Common myeloid progenitor, CD34-positive (primary cell): ENCODE data around the gene CD109.
"Not testable (repeated sequence)": the region's sequence is repeated elsewhere in the genome, so short reads cannot be mapped to it uniquely, and the experiment has no call there.

Experiments
- CTCF ChIA-PET: fragments of 350-600 bp; sonication (Branson Sonifier 250); formaldehyde crosslinking; loops from one replicate; lab custom pipeline; 2021; ENCODE audit warnings: antibody characterized with exemption; lab: Charles Lee
- POLR2A ChIA-PET: fragments of 350-600 bp; sonication (Branson Sonifier 250); formaldehyde crosslinking; loops from one replicate; lab custom pipeline; 2021; ENCODE audit warnings: antibody characterized with exemption; lab: Charles Lee
- DNase-seq, 3 donors: peaks; one replicate each; pipeline versions ENCODE4 v3.0.0 to v3.0.0-alpha.2; 2013
- H3K27ac ChIP-seq, 2 experiments: 1 replicate in 1 of 2; 2 replicates in 1 of 2; pipeline ENCODE4 v1.7.0; 2013; ENCODE audit warnings: inconsistent platforms in 2 of 2, low read length in 2 of 2, mild to moderate bottlenecking in 2 of 2, low read depth in 1 of 2, moderate library complexity in 1 of 2; ENCODE audit not compliant: severe bottlenecking in 2 of 2, insufficient read depth in 1 of 2, poor library complexity in 1 of 2
- H3K27me3 ChIP-seq, 5 experiments: replicated peaks in 2 of 5; 1 replicate in 3 of 5; 2 replicates in 2 of 5; pipeline versions ENCODE4 v1.6.1 to v1.7.0; 2013; ENCODE audit warnings: low read length in 4 of 5, mild to moderate bottlenecking in 2 of 5, moderate library complexity in 2 of 5, inconsistent platforms in 1 of 5; ENCODE audit not compliant: insufficient read depth in 5 of 5, control insufficient read depth in 4 of 5
- H3K36me3 ChIP-seq, 4 experiments: 1 replicate in 2 of 4; 2 replicates in 2 of 4; pipeline versions ENCODE4 v1.6.1 to v1.7.0; 2013; ENCODE audit warnings: low read length in 3 of 4, control low read depth in 1 of 4, mild to moderate bottlenecking in 1 of 4; ENCODE audit not compliant: control insufficient read depth in 4 of 4, insufficient read depth in 4 of 4
- H3K4me1 ChIP-seq, 4 experiments: 1 replicate in 3 of 4; 2 replicates in 1 of 4; pipeline versions ENCODE4 v1.6.1 to v1.7.1; 2013; ENCODE audit warnings: low read length in 3 of 4, mild to moderate bottlenecking in 3 of 4, control low read depth in 1 of 4, inconsistent platforms in 1 of 4, moderate library complexity in 1 of 4; ENCODE audit not compliant: control insufficient read depth in 4 of 4, insufficient read depth in 4 of 4; ENCODE audit errors: control extremely low read depth in 1 of 4
- H3K4me3 ChIP-seq, 7 experiments: 1 replicate in 4 of 7; 2 replicates in 3 of 7; pipeline versions ENCODE4 v1.5.1 to v1.7.0; 2013; ENCODE audit warnings: mild to moderate bottlenecking in 7 of 7, low read length in 6 of 7, moderate library complexity in 6 of 7, inconsistent platforms in 2 of 7, low read depth in 2 of 7, control low read depth in 1 of 7; ENCODE audit not compliant: insufficient read depth in 4 of 7, control insufficient read depth in 1 of 7; ENCODE audit errors: extremely low read depth in 1 of 7
- H3K9me3 ChIP-seq, 5 experiments: 1 replicate in 4 of 5; 2 replicates in 1 of 5; pipeline versions ENCODE4 v1.6.1 to v1.7.1; 2013; ENCODE audit warnings: low read length in 4 of 5, mild to moderate bottlenecking in 2 of 5, inconsistent platforms in 1 of 5, low read depth in 1 of 5, moderate library complexity in 1 of 5; ENCODE audit not compliant: control insufficient read depth in 4 of 5, insufficient read depth in 2 of 5; ENCODE audit errors: control extremely low read depth in 1 of 5
- WGBS: methylation state at CpG from one replicate; pipeline ENCODE4 v1.1.5; 2013; ENCODE audit not compliant: insufficient coverage; 5-methylcytosine and 5-hydroxymethylcytosine counted together

The CD109 gene

GRCh38 chr6:73823832-73824231 lies 127.8 kb downstream of the CD109 start:
- Histone ChIP-seq H3K27ac (no peak overlapping the region), H3K9me3 (no peaks in the 10 kb centered on the region), H3K4me1 (no peaks in the 10 kb centered on the region), H3K36me3 (peaks cover 6 to 46% (median 28%) of the 10 kb centered on the region in 4 experiments), H3K27me3 (no peaks in the 10 kb centered on the region), H3K4me3 (no peak overlapping the region)
- WGBS: no CpG with 5 or more reads among the region's 1 CpG
- POLR2A ChIA-PET: no interaction called here
- CTCF ChIA-PET: interaction anchor here (0.6 to 1.4 kb wide), 2 partner anchors 85 to 228 kb away, joined by 3 read pairs; no protein-coding TSS in a partner anchor
- DNase-seq: no peak

GRCh38 chr6:73826571-73826970 lies 130.6 kb downstream of the CD109 start:
- H3K27me3 ChIP-seq: no peaks in the 10 kb centered on the region
- no CpG with 5 or more reads among the region's 1 CpG for WGBS
- H3K4me1 ChIP-seq: no peaks in the 10 kb centered on the region
- CTCF ChIA-PET: no interaction called here
- H3K9me3 ChIP-seq: no peaks in the 10 kb centered on the region
- peaks cover 2 to 26% (median 18%) of the 10 kb centered on the region in 4 experiments for H3K36me3 ChIP-seq
- DNase-seq: no peak
- H3K4me3 ChIP-seq: no peak overlapping the region
- POLR2A ChIA-PET: no interaction called here
- H3K27ac ChIP-seq: no peak overlapping the region

GRCh38 chr6:73830119-73830518 lies 134.1 kb downstream of the CD109 start:
- no peak overlapping the region for H3K27ac ChIP-seq
- H3K36me3 ChIP-seq: peaks cover 3 to 29% (median 13%) of the 10 kb centered on the region in 4 experiments
- WGBS: 100% methylated on average over 1 of the region's 2 CpGs
- H3K4me3 ChIP-seq: no peak overlapping the region
- no peaks in the 10 kb centered on the region for H3K4me1 ChIP-seq
- H3K27me3 ChIP-seq: no peaks in the 10 kb centered on the region
- no peaks in the 10 kb centered on the region for H3K9me3 ChIP-seq
- CTCF ChIA-PET: interaction anchor here (0.9 to 1.0 kb wide), 2 partner anchors 24 to 26 kb away, joined by 3 read pairs; no protein-coding TSS in a partner anchor
- no peak for DNase-seq
- POLR2A ChIA-PET: no interaction called here

- Histone ChIP-seq H3K4me3 (no peak overlapping the region), H3K27me3 (no peaks in the 10 kb centered on the region), H3K4me1 (no peaks in the 10 kb centered on the region), H3K9me3 (no peaks in the 10 kb centered on the region), H3K27ac (no peak overlapping the region), H3K36me3 (peaks cover 3 to 29% (median 12%) of the 10 kb centered on the region in 4 experiments)
- 91% methylated on average over 1 of the region's 1 CpG for WGBS
- ChIA-PET CTCF (interaction anchor here (0.9 to 1.1 kb wide), 2 partner anchors 22 to 24 kb away, joined by 3 read pairs; no protein-coding TSS in a partner anchor), POLR2A (no interaction called here)
- DNase-seq: no peak
These were observed 136.3 kb downstream of the CD109 start for GRCh38 chr6:73832313-73832712.

- DNase-seq, H3K27ac ChIP-seq, H3K27me3 ChIP-seq, CTCF ChIA-PET, H3K4me3 ChIP-seq, POLR2A ChIA-PET, H3K4me1 ChIP-seq: not testable (repeated sequence)
- peaks cover 3 to 49% (median 12%) of the 10 kb centered on the region in 4 experiments for H3K36me3 ChIP-seq
- H3K9me3 ChIP-seq: peaks cover 4 to 33% (median 7%) of the 10 kb centered on the region in 5 experiments
These were observed 148.7 kb downstream of the CD109 start for GRCh38 chr6:73844696-73845095.

- CTCF ChIA-PET, POLR2A ChIA-PET, H3K27ac ChIP-seq, H3K9me3 ChIP-seq, H3K4me1 ChIP-seq, H3K27me3 ChIP-seq, H3K4me3 ChIP-seq, DNase-seq: not testable (repeated sequence)
- WGBS: 97% methylated on average over 11 of the region's 25 CpGs
- H3K36me3 ChIP-seq: peaks cover 0 to 10% (median 4%) of the 10 kb centered on the region in 4 experiments
These were observed 155.0 kb downstream of the CD109 start for GRCh38 chr6:73851048-73851447.

GRCh38 chr6:73854998-73855718 lies 159.2 kb downstream of the CD109 start:
- Histone ChIP-seq H3K9me3 (no peaks in the 10 kb centered on the region), H3K27me3 (no peaks in the 10 kb centered on the region), H3K36me3 (peaks cover 2 to 16% (median 8%) of the 10 kb centered on the region in 4 experiments), H3K27ac (no peak overlapping the region), H3K4me3 (no peak overlapping the region), H3K4me1 (no peaks in the 10 kb centered on the region)
- POLR2A ChIA-PET: no interaction called here
- CTCF ChIA-PET: interaction anchor here (0.6 to 3.8 kb wide), 7 partner anchors 9 to 1355 kb away, joined by 3 to 23 read pairs (median 3); no protein-coding TSS in a partner anchor
- peak; percentile 67 to 84 (median 80) for DNase-seq
- no CpG with 5 or more reads among the region's 5 CpGs for WGBS
